KMS-11 (cell line): ENCODE data around the gene ADAMTS12.

Experiments used
- H2AFZ ChIP-seq: fragments of 200-600 bp; sonication (generic); 2 replicates; pipeline ENCODE4 v1.6.1; 2016; ENCODE audit warnings: antibody characterized with exemption, mixed run types, low read depth
- H3K27ac ChIP-seq: fragments of 200-600 bp; sonication (generic); 2 replicates; pipeline ENCODE4 v1.6.1; 2016; ENCODE audit warnings: mild to moderate bottlenecking, mixed run types
- H3K27me3 ChIP-seq: fragments of 200-600 bp; sonication (generic); 2 replicates; pipeline ENCODE4 v1.6.1; 2017; ENCODE audit warnings: mild to moderate bottlenecking, low read depth, mixed run types, moderate library complexity; ENCODE audit not compliant: insufficient read depth
- H3K36me3 ChIP-seq: fragments of 200-600 bp; sonication (generic); 2 replicates; pipeline ENCODE4 v1.6.1; 2017; ENCODE audit warnings: mild to moderate bottlenecking, mixed run types; ENCODE audit not compliant: insufficient read depth
- H3K4me1 ChIP-seq: fragments of 200-600 bp; sonication (generic); 2 replicates; pipeline ENCODE4 v1.6.1; 2016; ENCODE audit warnings: mild to moderate bottlenecking, low read depth, mixed run types; ENCODE audit not compliant: poor library complexity, severe bottlenecking
- H3K4me2 ChIP-seq: fragments of 200-600 bp; sonication (generic); 2 replicates; pipeline ENCODE4 v1.7.0; 2016; ENCODE audit warnings: mild to moderate bottlenecking, mixed run types
- H3K4me3 ChIP-seq: fragments of 200-600 bp; sonication (generic); IDR thresholded peaks from 2 replicates; pipeline ENCODE4 v1.6.1; 2017; ENCODE audit warnings: low read depth, low read length, mixed read lengths; ENCODE audit not compliant: insufficient read depth
- H3K79me2 ChIP-seq: fragments of 200-600 bp; sonication (generic); 2 replicates; pipeline ENCODE4 v1.6.1; 2016; ENCODE audit warnings: low read depth, mixed run types; ENCODE audit not compliant: insufficient read depth
- H3K9ac ChIP-seq: fragments of 200-600 bp; sonication (generic); 2 replicates; pipeline ENCODE4 v1.6.1; 2016; ENCODE audit warnings: mild to moderate bottlenecking, mixed run types
- H4K20me1 ChIP-seq: fragments of 200-600 bp; sonication (generic); 2 replicates; pipeline ENCODE4 v1.6.1; 2016; ENCODE audit warnings: mild to moderate bottlenecking, mixed run types; ENCODE audit not compliant: insufficient read depth
- CTCF ChIP-seq: fragments of 200-600 bp; sonication (generic); conservative IDR thresholded peaks from 2 replicates; pipeline ENCODE4 v1.6.1; 2017; ENCODE audit warnings: low read depth, mild to moderate bottlenecking, antibody characterized with exemption, low read length, moderate library complexity, mixed read lengths

Gene ADAMTS12

GRCh38 chr5:33725806-33726205 lies 166.0 kb downstream of the ADAMTS12 start:
- no peak overlapping the region for H3K9ac ChIP-seq
- H3K79me2 ChIP-seq, result no peaks in the 10 kb centered on the region
- H3K27me3 ChIP-seq, result no peaks in the 10 kb centered on the region
- H3K4me1 ChIP-seq, result no peaks in the 10 kb centered on the region
- no peak overlapping the region for H3K4me3 ChIP-seq
- H3K36me3 ChIP-seq, result no peaks in the 10 kb centered on the region
- no peak overlapping the region for H2AFZ ChIP-seq
- no peaks in the 10 kb centered on the region for H4K20me1 ChIP-seq
- H3K4me2 ChIP-seq, result no peak overlapping the region
- no peak for TF ChIP-seq CTCF
- no peak overlapping the region for H3K27ac ChIP-seq

GRCh38 chr5:33721491-33722200 lies 170.1 kb downstream of the ADAMTS12 start:
- H3K4me1 ChIP-seq, result no peaks in the 10 kb centered on the region
- H3K4me2 ChIP-seq, result no peak overlapping the region
- H3K4me3 ChIP-seq, result no peak overlapping the region
- H2AFZ ChIP-seq, result no peak overlapping the region
- H4K20me1 ChIP-seq, result no peaks in the 10 kb centered on the region
- no peak for TF ChIP-seq CTCF
- no peak overlapping the region for H3K27ac ChIP-seq
- no peaks in the 10 kb centered on the region for H3K79me2 ChIP-seq
- no peak overlapping the region for H3K9ac ChIP-seq
- H3K36me3 ChIP-seq, result no peaks in the 10 kb centered on the region
- no peaks in the 10 kb centered on the region for H3K27me3 ChIP-seq

- Histone ChIP-seq H3K4me3 (no peak overlapping the region), H3K9ac (no peak overlapping the region), H3K27me3 (no peaks in the 10 kb centered on the region), H3K27ac (no peak overlapping the region), H2AFZ (no peak overlapping the region), H3K79me2 (no peaks in the 10 kb centered on the region), H3K4me2 (no peak overlapping the region), H4K20me1 (no peaks in the 10 kb centered on the region), H3K36me3 (no peaks in the 10 kb centered on the region), H3K4me1 (no peaks in the 10 kb centered on the region)
- no peak for TF ChIP-seq CTCF
These were observed 171.6 kb downstream of the ADAMTS12 start for GRCh38 chr5:33720176-33720575.

GRCh38 chr5:33719769-33720168 lies 172.0 kb downstream of the ADAMTS12 start:
- no peak for TF ChIP-seq CTCF
- Histone ChIP-seq H3K4me3 (no peak overlapping the region), H3K27me3 (no peaks in the 10 kb centered on the region), H3K4me2 (no peak overlapping the region), H3K9ac (no peak overlapping the region), H3K36me3 (no peaks in the 10 kb centered on the region), H4K20me1 (no peaks in the 10 kb centered on the region), H3K27ac (no peak overlapping the region), H3K4me1 (no peaks in the 10 kb centered on the region), H2AFZ (no peak overlapping the region), H3K79me2 (no peaks in the 10 kb centered on the region)
